MM.1S (cell line): Measurements from ENCODE around the gene PADI3.

Experiments
- CTCF ChIP-seq: fragments of 300-600 bp; sonication (generic); IDR thresholded peaks from 2 replicates; pipeline ENCODE4 v1.5.1; 2016; ENCODE audit warnings: antibody characterized with exemption, low read length, mixed read lengths
- EZH2 ChIP-seq: fragments of 300-600 bp; sonication (generic); optimal IDR thresholded peaks from 2 replicates; pipeline ENCODE3; 2017; ENCODE audit warnings: low read depth, mild to moderate bottlenecking, antibody characterized with exemption, low read length, mixed read lengths
- EZH2phosphoT487 ChIP-seq: fragments of 300-600 bp; sonication (generic); IDR thresholded peaks from 2 replicates; pipeline ENCODE4 v1.6.1; 2018; ENCODE audit warnings: antibody characterized with exemption, low read length

- TF ChIP-seq CTCF (no peak), EZH2phosphoT487 (no peak), EZH2 (no peak)
Measured at GRCh38 chr1:17232759-17233661, 15.9 kb upstream of the PADI3 start.
